Measurements from ENCODE around the gene CACNB4.

DNA sequence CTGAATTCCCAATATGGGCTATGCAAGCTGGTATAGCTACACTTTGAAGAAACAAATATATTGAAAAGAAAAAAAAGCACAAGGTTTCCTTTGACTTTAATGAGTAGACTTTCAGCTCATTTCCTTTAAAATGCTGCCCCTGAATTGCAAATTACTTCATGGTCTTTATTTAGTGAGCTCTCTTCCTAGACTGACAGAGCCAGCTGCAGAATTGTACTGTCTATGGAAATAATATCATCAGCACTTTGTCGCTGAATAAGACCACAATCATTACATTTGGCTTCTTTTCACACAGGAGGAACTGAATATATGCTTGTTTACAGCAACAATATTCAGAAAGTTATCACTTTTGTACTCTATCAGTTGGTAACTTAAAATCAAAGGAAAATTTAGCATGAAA lies 312.4 kb downstream of the CACNB4 start:
- TF ChIP-seq POLR2AphosphoS5 (IDR thresholded peaks at IDR 0.05) = no peak
- TF ChIP-seq CTCF (IDR thresholded peaks at IDR 0.05) = no peak
- TF ChIP-seq POLR2A (IDR thresholded peaks at IDR 0.05) = no peak

Measured in sigmoid colon (tissue), 4 donors.